DND-41 (cell line): ENCODE results near the gene RNF223.

Experiments
- CTCF ChIP-seq: IDR thresholded peaks from 2 replicates; pipeline ENCODE4 v1.5.1; 2012; ENCODE audit warnings: borderline replicate concordance, low read length, moderate library complexity, mild to moderate bottlenecking; ENCODE audit not compliant: poor library complexity, severe bottlenecking; ENCODE audit errors: extremely low read depth
- EZH2 ChIP-seq: IDR thresholded peaks from 3 replicates; pipeline ENCODE4 v1.6.1; 2012; ENCODE audit warnings: borderline replicate concordance, low read depth, mild to moderate bottlenecking, moderate library complexity, low read length, inconsistent platforms; ENCODE audit not compliant: severe bottlenecking

- TF ChIP-seq CTCF (no peak), EZH2 (no peak)
Measured at GRCh38 chr1:1072299-1072848, 1.7 kb downstream of the RNF223 start.
